Loucy (cell line): Measurements from ENCODE around the gene FARP1.

ENCODE experiments used
- H2AFZ ChIP-seq: fragments of 200-600 bp; sonication (generic); 2 replicates; pipeline ENCODE4 v1.6.0; 2016; ENCODE audit warnings: antibody characterized with exemption, mild to moderate bottlenecking, low read length, moderate library complexity
- H3F3A ChIP-seq: fragments of 200-600 bp; 2 replicates; pipeline ENCODE4 v1.6.0; 2016; ENCODE audit warnings: antibody characterized with exemption, low read depth, mild to moderate bottlenecking
- H3K27me3 ChIP-seq: fragments of 200-600 bp; sonication (generic); 2 replicates; pipeline ENCODE4 v1.6.1; 2014; ENCODE audit warnings: low read length, mild to moderate bottlenecking; ENCODE audit not compliant: insufficient read depth, poor library complexity, severe bottlenecking
- H3K36me3 ChIP-seq: fragments of 200-600 bp; sonication (generic); 2 replicates; pipeline ENCODE4 v1.6.1; 2016; ENCODE audit warnings: low read length; ENCODE audit not compliant: insufficient read depth
- H3K4me1 ChIP-seq: fragments of 200-600 bp; sonication (generic); 2 replicates; pipeline ENCODE4 v1.5.1; 2014; ENCODE audit warnings: low read length, mild to moderate bottlenecking; ENCODE audit not compliant: insufficient read depth, poor library complexity, severe bottlenecking
- H3K4me2 ChIP-seq: fragments of 200-600 bp; sonication (generic); 2 replicates; pipeline ENCODE4 v1.6.0; 2014; ENCODE audit warnings: antibody characterized with exemption, low read length, low read depth, mild to moderate bottlenecking; ENCODE audit not compliant: poor library complexity, severe bottlenecking
- H3K4me3 ChIP-seq: fragments of 200-600 bp; sonication (generic); 2 replicates; pipeline ENCODE4 v1.5.1; 2014; ENCODE audit warnings: low read length, mild to moderate bottlenecking, mixed read lengths; ENCODE audit not compliant: poor library complexity, severe bottlenecking
- H3K79me2 ChIP-seq: fragments of 200-600 bp; sonication (generic); 2 replicates; pipeline ENCODE4 v1.6.1; 2014; ENCODE audit warnings: low read length; ENCODE audit not compliant: insufficient read depth
- H3K9ac ChIP-seq: fragments of 200-600 bp; sonication (generic); 2 replicates; pipeline ENCODE4 v1.6.0; 2014; ENCODE audit warnings: mild to moderate bottlenecking, low read depth, low read length, moderate library complexity; ENCODE audit not compliant: poor library complexity, severe bottlenecking
- H3K9me2 ChIP-seq: fragments of 200-600 bp; sonication (generic); replicated peaks from 2 replicates; pipeline ENCODE4 v1.6.1; 2016; ENCODE audit warnings: low read depth, low read length, mixed read lengths
- H3K9me3 ChIP-seq: fragments of 200-600 bp; sonication (generic); 2 replicates; pipeline ENCODE4 v1.6.1; 2014; ENCODE audit warnings: mild to moderate bottlenecking, antibody characterized with exemption, low read length, low read depth; ENCODE audit not compliant: insufficient read depth
- H4K20me1 ChIP-seq: fragments of 200-600 bp; sonication (generic); 2 replicates; pipeline ENCODE4 v1.6.0; 2014; ENCODE audit warnings: antibody characterized with exemption, low read length, mild to moderate bottlenecking; ENCODE audit not compliant: insufficient read depth, poor library complexity, severe bottlenecking
- EZH2phosphoT487 ChIP-seq: fragments of 200-600 bp; IDR thresholded peaks from 2 replicates; pipeline ENCODE4 v1.6.1; 2018; ENCODE audit warnings: antibody characterized with exemption, mild to moderate bottlenecking, moderate library complexity, borderline replicate concordance
- TF ChIP-seq, protein P1 (sequence below): fragments of 200-600 bp; sonication (generic); conservative IDR thresholded peaks from 2 replicates; pipeline ENCODE4 v1.5.1; 2014; ENCODE audit warnings: mild to moderate bottlenecking, antibody characterized with exemption, low read length

FARP1 gene

DNA sequence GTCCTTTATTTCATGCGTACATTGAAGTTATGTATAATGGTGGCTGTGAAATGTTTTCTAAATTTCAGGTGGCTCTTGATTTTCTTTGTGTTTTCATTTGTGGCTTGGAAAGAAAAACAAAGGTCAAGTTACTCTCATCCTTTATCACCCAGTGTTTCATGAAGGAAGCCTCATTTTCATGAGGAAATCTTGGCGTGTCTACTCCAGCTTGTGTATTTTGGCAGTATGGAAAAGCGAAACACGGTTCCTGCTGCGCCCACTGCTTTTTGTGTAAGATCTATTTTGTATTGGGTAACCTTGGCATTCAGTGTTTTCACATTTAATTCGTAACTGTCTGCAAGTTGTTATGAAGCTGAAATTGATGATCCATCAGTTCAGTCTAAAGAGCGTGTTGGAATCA lies 181.2 kb downstream of the FARP1 start:
- no peaks in the 10 kb centered on the region for H3K9me3 ChIP-seq
- TF ChIP-seq, protein P1, sequence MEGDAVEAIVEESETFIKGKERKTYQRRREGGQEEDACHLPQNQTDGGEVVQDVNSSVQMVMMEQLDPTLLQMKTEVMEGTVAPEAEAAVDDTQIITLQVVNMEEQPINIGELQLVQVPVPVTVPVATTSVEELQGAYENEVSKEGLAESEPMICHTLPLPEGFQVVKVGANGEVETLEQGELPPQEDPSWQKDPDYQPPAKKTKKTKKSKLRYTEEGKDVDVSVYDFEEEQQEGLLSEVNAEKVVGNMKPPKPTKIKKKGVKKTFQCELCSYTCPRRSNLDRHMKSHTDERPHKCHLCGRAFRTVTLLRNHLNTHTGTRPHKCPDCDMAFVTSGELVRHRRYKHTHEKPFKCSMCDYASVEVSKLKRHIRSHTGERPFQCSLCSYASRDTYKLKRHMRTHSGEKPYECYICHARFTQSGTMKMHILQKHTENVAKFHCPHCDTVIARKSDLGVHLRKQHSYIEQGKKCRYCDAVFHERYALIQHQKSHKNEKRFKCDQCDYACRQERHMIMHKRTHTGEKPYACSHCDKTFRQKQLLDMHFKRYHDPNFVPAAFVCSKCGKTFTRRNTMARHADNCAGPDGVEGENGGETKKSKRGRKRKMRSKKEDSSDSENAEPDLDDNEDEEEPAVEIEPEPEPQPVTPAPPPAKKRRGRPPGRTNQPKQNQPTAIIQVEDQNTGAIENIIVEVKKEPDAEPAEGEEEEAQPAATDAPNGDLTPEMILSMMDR: no peak
- no peak for TF ChIP-seq EZH2phosphoT487
- no peaks in the 10 kb centered on the region for H3K4me1 ChIP-seq
- no peaks in the 10 kb centered on the region for H3K36me3 ChIP-seq
- no peaks in the 10 kb centered on the region for H3K79me2 ChIP-seq
- H3K9ac ChIP-seq: no peak overlapping the region
- no peak overlapping the region for H2AFZ ChIP-seq
- no peaks in the 10 kb centered on the region for H3K27me3 ChIP-seq
- H3K4me2 ChIP-seq: no peak overlapping the region
- H3F3A ChIP-seq: no peaks in the 10 kb centered on the region
- H3K9me2 ChIP-seq: no peaks in the 10 kb centered on the region
- no peaks in the 10 kb centered on the region for H4K20me1 ChIP-seq
- H3K4me3 ChIP-seq: no peak overlapping the region

DNA sequence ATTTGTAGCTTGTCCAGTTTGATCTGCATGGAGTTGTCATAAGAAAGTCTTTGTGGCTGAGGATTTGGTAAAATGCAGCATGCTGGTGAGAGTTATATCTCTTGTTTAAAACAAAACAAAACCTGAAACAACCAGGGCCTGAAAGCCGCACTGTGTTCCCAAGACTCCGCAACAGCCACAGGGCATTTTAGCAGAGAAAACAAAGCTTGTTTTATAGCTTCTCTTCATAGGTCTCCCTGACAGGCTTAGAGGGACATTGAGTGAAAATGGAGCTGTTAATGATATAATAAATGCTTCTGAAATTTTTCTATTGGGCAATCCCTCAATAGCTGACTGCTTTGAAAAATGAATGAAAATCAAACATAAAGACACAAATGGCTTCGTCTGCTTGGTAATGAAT lies 182.8 kb downstream of the FARP1 start:
- no peaks in the 10 kb centered on the region for H3F3A ChIP-seq
- no peaks in the 10 kb centered on the region for H3K27me3 ChIP-seq
- no peaks in the 10 kb centered on the region for H3K9me2 ChIP-seq
- no peaks in the 10 kb centered on the region for H3K36me3 ChIP-seq
- H3K9me3 ChIP-seq: no peaks in the 10 kb centered on the region
- no peak overlapping the region for H3K4me3 ChIP-seq
- H3K9ac ChIP-seq: no peak overlapping the region
- H3K4me2 ChIP-seq: no peak overlapping the region
- TF ChIP-seq EZH2phosphoT487: no peak
- TF ChIP-seq, protein P1: no peak
- H2AFZ ChIP-seq: no peak overlapping the region
- no peaks in the 10 kb centered on the region for H3K4me1 ChIP-seq
- H4K20me1 ChIP-seq: no peaks in the 10 kb centered on the region
- H3K79me2 ChIP-seq: no peaks in the 10 kb centered on the region

DNA sequence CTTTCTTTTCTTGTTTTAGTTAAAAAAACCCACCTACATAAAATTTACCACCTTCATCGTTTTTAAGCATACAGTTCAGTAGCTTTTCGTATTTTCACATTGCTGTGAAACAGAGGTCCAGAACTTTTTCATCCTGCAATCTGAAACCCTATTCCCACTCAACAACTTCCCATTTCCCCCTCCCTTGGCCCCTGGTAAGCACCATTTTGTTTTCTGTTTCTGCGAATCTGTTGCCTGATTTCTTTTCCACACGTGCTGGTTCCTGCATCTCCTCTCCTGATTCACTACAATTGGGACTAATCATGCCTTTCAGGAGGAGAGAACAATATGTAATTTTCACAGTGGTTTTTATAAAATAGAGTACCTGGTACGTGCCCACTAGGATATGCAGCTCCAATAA lies 183.4 kb downstream of the FARP1 start:
- no peaks in the 10 kb centered on the region for H3K4me1 ChIP-seq
- no peak for TF ChIP-seq EZH2phosphoT487
- TF ChIP-seq, protein P1: no peak
- no peak overlapping the region for H3K4me3 ChIP-seq
- H3K36me3 ChIP-seq: no peaks in the 10 kb centered on the region
- no peaks in the 10 kb centered on the region for H3K79me2 ChIP-seq
- no peaks in the 10 kb centered on the region for H4K20me1 ChIP-seq
- H3K9ac ChIP-seq: no peak overlapping the region
- H3K27me3 ChIP-seq: no peaks in the 10 kb centered on the region
- no peak overlapping the region for H3K4me2 ChIP-seq
- H3F3A ChIP-seq: no peaks in the 10 kb centered on the region
- no peaks in the 10 kb centered on the region for H3K9me2 ChIP-seq
- no peaks in the 10 kb centered on the region for H3K9me3 ChIP-seq
- H2AFZ ChIP-seq: no peak overlapping the region
